Parathyroid adenoma (tissue), 2 donors: ENCODE results near the gene SYCP3.

Source experiments
- H2AFZ ChIP-seq: fragments of 300-600 bp; sonication (generic); one replicate; pipeline ENCODE4 v1.7.0; 2017; ENCODE audit warnings: antibody characterized with exemption, mild to moderate bottlenecking
- H3K27ac ChIP-seq: fragments of 300-600 bp; sonication (generic); one replicate; pipeline ENCODE4 v1.7.0; 2017
- H3K27me3 ChIP-seq: fragments of 300-600 bp; sonication (generic); one replicate; pipeline ENCODE4 v1.7.0; 2017; ENCODE audit warnings: low read length; ENCODE audit not compliant: control insufficient read depth, insufficient read depth
- H3K36me3 ChIP-seq: fragments of 300-600 bp; sonication (generic); one replicate; pipeline ENCODE4 v1.7.0; 2017; ENCODE audit warnings: low read length; ENCODE audit not compliant: control insufficient read depth, insufficient read depth
- H3K4me1 ChIP-seq: fragments of 300-600 bp; sonication (generic); one replicate; pipeline ENCODE4 v1.7.0; 2017; ENCODE audit warnings: control low read depth
- H3K4me2 ChIP-seq: fragments of 300-600 bp; sonication (generic); one replicate; pipeline ENCODE4 v1.7.0; 2017; ENCODE audit warnings: low read length
- H3K4me3 ChIP-seq: fragments of 300-600 bp; sonication (generic); one replicate; pipeline ENCODE4 v1.7.0; 2017; ENCODE audit warnings: low read depth, low read length
- H3K79me2 ChIP-seq: fragments of 300-600 bp; sonication (generic); one replicate; pipeline ENCODE4 v1.7.0; 2017; ENCODE audit warnings: control low read depth
- H3K9ac ChIP-seq: fragments of 300-600 bp; sonication (generic); one replicate; pipeline ENCODE4 v1.7.0; 2017; ENCODE audit warnings: mild to moderate bottlenecking
- H3K9me3 ChIP-seq: fragments of 300-600 bp; sonication (generic); one replicate; pipeline ENCODE4 v1.7.0; 2017; ENCODE audit warnings: low read length; ENCODE audit not compliant: control insufficient read depth
- TF ChIP-seq, protein P1 (sequence below): fragments of 300-600 bp; sonication (generic); IDR thresholded peaks from one replicate; pipeline ENCODE4 v1.7.0; 2017; ENCODE audit warnings: antibody characterized with exemption, mild to moderate bottlenecking
- donor health status: primary hyperparathyroidism.

Gene SYCP3

DNA sequence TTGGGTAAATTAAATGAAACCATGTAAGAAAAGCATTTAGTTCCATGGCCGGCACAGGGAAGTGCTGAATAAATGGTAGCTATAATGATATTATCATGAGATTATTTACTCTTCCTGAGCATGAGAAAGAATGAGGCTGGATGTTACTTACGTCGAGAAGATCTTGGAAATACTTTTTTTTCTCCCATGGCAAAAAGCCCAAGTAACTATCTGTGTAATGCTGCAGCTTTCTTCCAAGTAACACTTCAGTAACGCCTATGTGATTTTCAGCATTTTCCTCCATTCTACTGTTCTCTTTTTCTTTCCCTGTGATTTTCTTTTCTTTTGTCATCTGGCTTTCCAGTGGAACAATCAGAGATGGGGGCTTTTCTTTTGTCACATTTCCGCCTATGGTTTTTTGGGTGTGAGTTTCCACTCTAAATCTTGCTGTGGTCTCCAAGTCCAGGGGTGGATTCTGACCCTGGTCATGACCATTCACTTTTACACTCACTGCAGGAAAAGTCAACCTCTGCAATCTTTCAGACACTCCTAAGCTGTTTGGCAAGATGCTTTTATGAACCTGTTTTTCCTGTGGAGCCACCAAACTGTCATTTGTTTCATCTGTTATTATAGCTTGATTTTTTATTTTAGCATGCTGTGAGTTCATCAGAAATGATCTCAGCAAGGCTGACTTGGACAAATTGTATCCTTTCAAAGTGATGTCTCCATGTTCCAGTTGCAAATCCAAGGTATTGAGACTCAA is 25.0 kb upstream of the SYCP3 start:
- Histone ChIP-seq H3K36me3 (no peaks in the 10 kb centered on the region), H3K9me3 (no peaks in the 10 kb centered on the region), H2AFZ (no peak overlapping the region), H3K4me1 (no peaks in the 10 kb centered on the region), H3K79me2 (no peaks in the 10 kb centered on the region), H3K27ac (no peak overlapping the region), H3K4me2 (no peak overlapping the region), H3K27me3 (no peaks in the 10 kb centered on the region), H3K4me3 (no peak overlapping the region), H3K9ac (no peak overlapping the region)
- TF ChIP-seq, protein P1, sequence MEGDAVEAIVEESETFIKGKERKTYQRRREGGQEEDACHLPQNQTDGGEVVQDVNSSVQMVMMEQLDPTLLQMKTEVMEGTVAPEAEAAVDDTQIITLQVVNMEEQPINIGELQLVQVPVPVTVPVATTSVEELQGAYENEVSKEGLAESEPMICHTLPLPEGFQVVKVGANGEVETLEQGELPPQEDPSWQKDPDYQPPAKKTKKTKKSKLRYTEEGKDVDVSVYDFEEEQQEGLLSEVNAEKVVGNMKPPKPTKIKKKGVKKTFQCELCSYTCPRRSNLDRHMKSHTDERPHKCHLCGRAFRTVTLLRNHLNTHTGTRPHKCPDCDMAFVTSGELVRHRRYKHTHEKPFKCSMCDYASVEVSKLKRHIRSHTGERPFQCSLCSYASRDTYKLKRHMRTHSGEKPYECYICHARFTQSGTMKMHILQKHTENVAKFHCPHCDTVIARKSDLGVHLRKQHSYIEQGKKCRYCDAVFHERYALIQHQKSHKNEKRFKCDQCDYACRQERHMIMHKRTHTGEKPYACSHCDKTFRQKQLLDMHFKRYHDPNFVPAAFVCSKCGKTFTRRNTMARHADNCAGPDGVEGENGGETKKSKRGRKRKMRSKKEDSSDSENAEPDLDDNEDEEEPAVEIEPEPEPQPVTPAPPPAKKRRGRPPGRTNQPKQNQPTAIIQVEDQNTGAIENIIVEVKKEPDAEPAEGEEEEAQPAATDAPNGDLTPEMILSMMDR = no peak

DNA sequence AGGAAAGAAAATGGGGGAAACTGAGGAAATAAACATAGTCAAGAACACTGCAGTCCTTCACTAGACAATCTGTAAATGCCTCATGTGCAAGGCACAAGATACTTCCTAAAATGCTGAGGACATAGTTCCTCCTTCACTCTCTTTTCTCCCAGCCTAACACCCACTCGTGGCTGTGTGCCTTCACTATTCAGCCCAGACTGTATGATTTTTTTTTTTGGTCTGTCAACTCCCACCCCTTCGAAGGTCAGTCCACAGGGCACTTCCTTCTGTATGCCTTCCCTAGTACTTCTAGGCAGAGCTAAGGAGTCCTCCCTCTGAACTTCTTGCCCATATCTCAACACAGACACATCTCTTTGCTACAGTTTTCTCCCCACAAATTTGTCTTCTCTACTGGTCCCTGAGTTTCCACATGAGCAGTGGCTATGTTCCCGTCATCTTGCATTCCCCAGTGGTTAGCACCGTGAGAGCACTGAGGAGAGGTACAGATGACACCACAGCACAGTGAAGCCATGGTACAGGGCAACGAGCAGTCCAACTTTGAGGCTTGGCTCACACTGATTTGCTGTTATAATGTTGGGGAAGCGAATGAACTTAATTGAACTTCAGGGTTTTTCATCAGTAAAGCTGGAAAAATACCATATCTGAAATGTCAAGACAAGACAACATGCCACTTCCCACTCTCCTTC is 24.1 kb upstream of the SYCP3 start:
- no peak overlapping the region for H3K27ac ChIP-seq
- H3K9me3 ChIP-seq = no peaks in the 10 kb centered on the region
- H3K79me2 ChIP-seq = no peaks in the 10 kb centered on the region
- H3K36me3 ChIP-seq = peaks cover 2% of the 10 kb centered on the region
- TF ChIP-seq, protein P1 = no peak
- H3K4me1 ChIP-seq = no peaks in the 10 kb centered on the region
- H3K4me2 ChIP-seq = no peak overlapping the region
- no peak overlapping the region for H3K4me3 ChIP-seq
- H3K9ac ChIP-seq = no peak overlapping the region
- H3K27me3 ChIP-seq = no peaks in the 10 kb centered on the region
- H2AFZ ChIP-seq = no peak overlapping the region

DNA sequence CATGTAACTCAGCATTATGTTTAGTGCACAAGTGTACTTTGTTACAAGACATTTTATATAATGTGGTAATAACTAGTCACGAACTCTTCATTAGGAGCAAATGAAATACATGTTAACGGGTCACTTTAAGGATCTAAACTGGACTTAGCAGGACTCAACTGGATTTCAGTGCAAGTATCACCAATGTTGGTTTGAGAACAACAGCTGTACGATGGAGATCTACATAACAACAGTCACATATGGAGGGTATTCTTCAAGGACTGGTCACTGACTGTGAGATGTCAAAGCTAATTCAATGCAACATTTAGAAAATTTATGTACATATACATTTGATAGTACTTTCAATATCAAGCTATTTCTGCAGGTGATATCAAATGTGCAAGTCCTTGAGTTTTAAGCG is 22.5 kb upstream of the SYCP3 start:
- no peaks in the 10 kb centered on the region for H3K9me3 ChIP-seq
- TF ChIP-seq, protein P1 = no peak
- H3K27ac ChIP-seq = no peak overlapping the region
- peaks cover 4% of the 10 kb centered on the region for H3K36me3 ChIP-seq
- H3K9ac ChIP-seq = no peak overlapping the region
- no peaks in the 10 kb centered on the region for H3K27me3 ChIP-seq
- no peak overlapping the region for H2AFZ ChIP-seq
- no peak overlapping the region for H3K4me3 ChIP-seq
- H3K4me1 ChIP-seq = no peaks in the 10 kb centered on the region
- H3K4me2 ChIP-seq = no peak overlapping the region
- H3K79me2 ChIP-seq = no peaks in the 10 kb centered on the region

DNA sequence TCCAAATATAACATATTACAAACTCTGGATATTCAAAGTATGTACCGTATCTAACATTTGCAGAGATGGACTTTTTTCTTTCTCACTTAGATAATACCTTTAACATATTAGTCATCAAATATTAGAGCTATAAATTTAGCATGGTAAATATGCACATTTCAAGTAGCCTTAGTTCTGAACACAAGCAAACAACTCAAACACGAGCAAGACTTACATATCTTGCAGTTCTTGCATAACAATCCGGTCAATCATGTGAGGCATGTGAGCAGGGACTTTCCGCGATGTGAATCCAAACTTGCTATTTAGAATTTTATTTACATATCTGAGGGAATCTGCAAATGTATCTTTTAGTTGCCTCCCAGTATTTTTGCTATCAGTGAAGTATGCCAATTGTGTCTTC is 22.1 kb upstream of the SYCP3 start:
- H2AFZ ChIP-seq = no peak overlapping the region
- no peaks in the 10 kb centered on the region for H3K27me3 ChIP-seq
- TF ChIP-seq, protein P1 = no peak
- no peak overlapping the region for H3K4me3 ChIP-seq
- H3K4me1 ChIP-seq = no peaks in the 10 kb centered on the region
- no peak overlapping the region for H3K9ac ChIP-seq
- peaks cover 4% of the 10 kb centered on the region for H3K36me3 ChIP-seq
- no peaks in the 10 kb centered on the region for H3K9me3 ChIP-seq
- H3K27ac ChIP-seq = no peak overlapping the region
- H3K4me2 ChIP-seq = no peak overlapping the region
- H3K79me2 ChIP-seq = no peaks in the 10 kb centered on the region
